PC-9 (cell line): ENCODE results near the gene FOXP1.

ENCODE experiments used
- EZH2 ChIP-seq: fragments of 200-600 bp; sonication (generic); IDR thresholded peaks from 2 replicates; pipeline ENCODE4 v1.8.0; 2017; ENCODE audit warnings: antibody characterized with exemption, low read depth
- TF ChIP-seq, protein P1 (sequence below): fragments of 200-600 bp; sonication (generic); conservative IDR thresholded peaks from 2 replicates; pipeline ENCODE4 v1.6.1; 2017; ENCODE audit warnings: mixed run types, antibody characterized with exemption, mild to moderate bottlenecking, moderate library complexity

DNA sequence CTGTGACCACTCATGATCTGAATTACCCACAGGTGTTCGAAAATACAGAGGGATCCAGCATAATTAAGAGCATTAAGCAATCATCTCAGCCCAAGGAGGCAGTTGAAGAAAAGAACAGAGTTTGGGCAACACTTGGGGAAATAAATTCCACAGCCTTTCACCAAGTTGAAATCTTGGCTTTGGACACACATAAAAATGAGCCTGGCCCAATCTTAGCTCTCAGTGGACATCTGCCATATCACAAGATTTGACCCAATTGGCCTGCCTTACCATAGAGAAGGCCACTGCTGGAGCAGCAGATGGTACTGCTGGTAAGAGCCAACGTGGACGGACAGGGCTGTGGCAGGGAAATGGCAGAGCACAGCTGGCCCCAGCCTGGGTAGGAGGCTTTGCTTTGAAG, 13.0 kb downstream of the FOXP1 start:
- TF ChIP-seq, protein P1, sequence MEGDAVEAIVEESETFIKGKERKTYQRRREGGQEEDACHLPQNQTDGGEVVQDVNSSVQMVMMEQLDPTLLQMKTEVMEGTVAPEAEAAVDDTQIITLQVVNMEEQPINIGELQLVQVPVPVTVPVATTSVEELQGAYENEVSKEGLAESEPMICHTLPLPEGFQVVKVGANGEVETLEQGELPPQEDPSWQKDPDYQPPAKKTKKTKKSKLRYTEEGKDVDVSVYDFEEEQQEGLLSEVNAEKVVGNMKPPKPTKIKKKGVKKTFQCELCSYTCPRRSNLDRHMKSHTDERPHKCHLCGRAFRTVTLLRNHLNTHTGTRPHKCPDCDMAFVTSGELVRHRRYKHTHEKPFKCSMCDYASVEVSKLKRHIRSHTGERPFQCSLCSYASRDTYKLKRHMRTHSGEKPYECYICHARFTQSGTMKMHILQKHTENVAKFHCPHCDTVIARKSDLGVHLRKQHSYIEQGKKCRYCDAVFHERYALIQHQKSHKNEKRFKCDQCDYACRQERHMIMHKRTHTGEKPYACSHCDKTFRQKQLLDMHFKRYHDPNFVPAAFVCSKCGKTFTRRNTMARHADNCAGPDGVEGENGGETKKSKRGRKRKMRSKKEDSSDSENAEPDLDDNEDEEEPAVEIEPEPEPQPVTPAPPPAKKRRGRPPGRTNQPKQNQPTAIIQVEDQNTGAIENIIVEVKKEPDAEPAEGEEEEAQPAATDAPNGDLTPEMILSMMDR = no peak
- TF ChIP-seq EZH2 = no peak
